Cardiac muscle cell (in vitro differentiated cells and primary cell): ENCODE data around the gene PYROXD2. TPM values are rescaled to one million over a fixed set of nuclear protein-coding genes. Genes with fewer than 3 reads are reported as not detected.
"Not testable (repeated sequence)": the region's sequence is repeated elsewhere in the genome, so short reads cannot be mapped to it uniquely, and the experiment has no call there.

Source experiments
- DNase-seq, 2 donors: peaks; one replicate each; pipeline versions ENCODE4 v3.0.0 to v3.0.0-alpha.2; 2010 to 2017; ENCODE audit warnings: low read depth in 1 of 2, low spot score in 1 of 2
- H3K27ac ChIP-seq: fragments of 200-600 bp; sonication (generic); 2 replicates; pipeline ENCODE4 v1.5.1; 2016
- H3K27me3 ChIP-seq: fragments of 200-600 bp; sonication (generic); 2 replicates; pipeline ENCODE4 v1.6.0; 2016; ENCODE audit warnings: control low read depth
- H3K36me3 ChIP-seq: fragments of 200-600 bp; sonication (generic); 2 replicates; pipeline ENCODE4 v1.5.1; 2016; ENCODE audit warnings: control low read depth
- H3K4me1 ChIP-seq: fragments of 200-600 bp; sonication (generic); 2 replicates; pipeline ENCODE4 v1.8.1; 2017; ENCODE audit warnings: low read depth, mild to moderate bottlenecking, mixed run types
- H3K4me3 ChIP-seq: fragments of 200-600 bp; sonication (generic); 2 replicates; pipeline ENCODE4 v1.5.1; 2016; ENCODE audit warnings: mild to moderate bottlenecking
- H3K9me3 ChIP-seq: fragments of 200-600 bp; sonication (generic); 2 replicates; pipeline ENCODE4 v1.5.1; 2017; ENCODE audit warnings: low read depth, mild to moderate bottlenecking, control low read depth
- polyA plus RNA-seq: library from polyadenylated mRNA; unstranded; fragments of >200 nt; fragmentation: Nextera tagmentation; extraction: Ambion mirVana; gene quantifications from 2 replicates; pipeline ENCODE4 v1.2.1, GENCODE V29; 2016
- total RNA-seq: library from RNA; depleted of rRNA; stranded (reverse); fragments of >200 nt; gene quantifications from 2 replicates; pipeline ENCODE4 v1.2.3, GENCODE V29; 2016
- TF ChIP-seq, protein P1 (sequence below): IDR thresholded peaks from 2 replicates; pipeline ENCODE4 v1.5.1; 2012; ENCODE audit warnings: low read depth, mild to moderate bottlenecking, low read length

Gene PYROXD2
- total and polyA plus RNA-seq, 2 experiments from 2014 or later, result 27.5 to 45.1 TPM

DNA sequence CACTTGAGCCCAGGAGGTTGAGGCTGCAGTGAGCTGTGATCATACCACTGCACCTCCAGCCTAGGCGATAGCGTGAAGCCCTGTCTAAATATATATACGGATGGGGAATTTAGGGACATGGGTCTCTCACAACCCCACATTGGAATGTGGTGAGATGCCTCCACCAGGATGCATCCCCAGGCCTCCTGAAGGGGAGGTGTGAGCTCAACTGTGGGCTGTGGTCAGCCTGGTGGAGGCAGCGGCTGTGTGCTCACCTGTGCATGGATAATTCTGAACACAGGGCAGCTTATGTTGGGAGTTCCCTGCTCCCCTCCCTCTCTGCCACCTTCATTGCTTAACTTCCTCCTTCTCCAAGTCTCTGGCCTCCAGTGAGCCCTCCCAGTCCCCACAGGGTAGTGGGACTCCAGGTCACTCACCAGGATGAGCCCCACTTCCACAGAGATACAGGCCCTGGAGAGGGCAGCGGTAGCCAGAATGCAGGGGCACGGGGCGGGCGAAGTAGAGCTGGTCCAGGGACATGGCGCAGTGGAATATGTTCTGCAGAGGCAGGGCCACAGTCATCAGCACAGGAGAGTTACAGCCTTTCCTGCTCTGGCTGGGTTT, 30.4 kb downstream of the PYROXD2 start:
- TF ChIP-seq, protein P1, sequence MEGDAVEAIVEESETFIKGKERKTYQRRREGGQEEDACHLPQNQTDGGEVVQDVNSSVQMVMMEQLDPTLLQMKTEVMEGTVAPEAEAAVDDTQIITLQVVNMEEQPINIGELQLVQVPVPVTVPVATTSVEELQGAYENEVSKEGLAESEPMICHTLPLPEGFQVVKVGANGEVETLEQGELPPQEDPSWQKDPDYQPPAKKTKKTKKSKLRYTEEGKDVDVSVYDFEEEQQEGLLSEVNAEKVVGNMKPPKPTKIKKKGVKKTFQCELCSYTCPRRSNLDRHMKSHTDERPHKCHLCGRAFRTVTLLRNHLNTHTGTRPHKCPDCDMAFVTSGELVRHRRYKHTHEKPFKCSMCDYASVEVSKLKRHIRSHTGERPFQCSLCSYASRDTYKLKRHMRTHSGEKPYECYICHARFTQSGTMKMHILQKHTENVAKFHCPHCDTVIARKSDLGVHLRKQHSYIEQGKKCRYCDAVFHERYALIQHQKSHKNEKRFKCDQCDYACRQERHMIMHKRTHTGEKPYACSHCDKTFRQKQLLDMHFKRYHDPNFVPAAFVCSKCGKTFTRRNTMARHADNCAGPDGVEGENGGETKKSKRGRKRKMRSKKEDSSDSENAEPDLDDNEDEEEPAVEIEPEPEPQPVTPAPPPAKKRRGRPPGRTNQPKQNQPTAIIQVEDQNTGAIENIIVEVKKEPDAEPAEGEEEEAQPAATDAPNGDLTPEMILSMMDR, result no peak
- Histone ChIP-seq H3K4me1 (no peaks in the 10 kb centered on the region), H3K4me3 (no peak overlapping the region), H3K9me3 (no peaks in the 10 kb centered on the region), H3K27me3 (no peaks in the 10 kb centered on the region), H3K36me3 (peaks cover 6% of the 10 kb centered on the region), H3K27ac (no peak overlapping the region)
- DNase-seq, result no peak

DNA sequence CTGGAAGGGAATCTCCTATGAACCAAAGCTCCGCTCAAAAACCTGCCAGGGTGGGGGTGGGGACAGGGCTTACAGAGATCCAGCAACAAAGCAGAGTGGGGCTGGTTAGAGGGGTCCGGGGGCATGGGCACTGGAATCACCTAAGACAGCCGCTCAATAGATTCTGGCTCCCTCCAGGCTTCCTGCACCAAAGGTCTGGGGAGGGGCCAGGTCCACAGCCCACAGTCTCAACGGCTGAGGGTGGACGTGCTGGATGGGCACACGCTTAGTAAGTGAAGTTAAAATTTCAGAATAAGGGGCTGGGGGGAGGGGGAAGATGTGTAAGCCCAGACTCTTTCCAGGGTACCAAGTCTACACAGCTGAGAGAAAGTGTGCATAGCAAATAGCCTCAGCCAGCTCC, 31.1 kb downstream of the PYROXD2 start:
- H3K4me1 ChIP-seq, result no peaks in the 10 kb centered on the region
- no peaks in the 10 kb centered on the region for H3K27me3 ChIP-seq
- no peak for DNase-seq
- no peaks in the 10 kb centered on the region for H3K9me3 ChIP-seq
- TF ChIP-seq, protein P1, result no peak
- no peak overlapping the region for H3K4me3 ChIP-seq
- no peak overlapping the region for H3K27ac ChIP-seq
- peaks cover 6% of the 10 kb centered on the region for H3K36me3 ChIP-seq

DNA sequence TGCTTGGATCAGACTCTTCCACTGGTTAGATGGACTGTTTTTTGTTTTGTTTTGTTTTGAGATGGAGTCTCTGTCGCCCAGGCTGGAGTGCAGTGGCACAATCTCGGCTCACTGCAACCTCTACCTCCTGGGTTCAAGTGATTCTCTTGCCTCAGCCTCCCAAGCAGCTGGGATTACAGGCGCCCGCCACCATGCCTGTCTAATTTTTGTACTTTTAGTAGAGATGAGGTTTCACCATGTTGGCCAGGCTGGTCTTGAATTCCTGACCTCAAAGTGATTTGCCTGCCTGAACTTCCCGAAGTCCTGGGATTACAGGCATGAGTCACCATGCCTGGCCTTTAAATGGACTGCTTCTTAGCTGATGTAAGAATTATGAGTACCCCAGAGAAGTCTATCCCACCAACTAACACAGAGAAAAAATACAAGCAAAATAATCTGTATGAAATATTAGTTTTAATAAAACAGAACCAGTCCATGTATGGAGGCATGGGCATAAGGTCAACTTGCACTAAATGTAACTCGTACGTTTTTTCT, 31.8 kb downstream of the PYROXD2 start:
- H3K9me3 ChIP-seq, H3K4me1 ChIP-seq, H3K27ac ChIP-seq, H3K4me3 ChIP-seq, H3K27me3 ChIP-seq, H3K36me3 ChIP-seq: not testable (repeated sequence)
- DNase-seq, result peak in 1 of 2 donors; percentile 71

DNA sequence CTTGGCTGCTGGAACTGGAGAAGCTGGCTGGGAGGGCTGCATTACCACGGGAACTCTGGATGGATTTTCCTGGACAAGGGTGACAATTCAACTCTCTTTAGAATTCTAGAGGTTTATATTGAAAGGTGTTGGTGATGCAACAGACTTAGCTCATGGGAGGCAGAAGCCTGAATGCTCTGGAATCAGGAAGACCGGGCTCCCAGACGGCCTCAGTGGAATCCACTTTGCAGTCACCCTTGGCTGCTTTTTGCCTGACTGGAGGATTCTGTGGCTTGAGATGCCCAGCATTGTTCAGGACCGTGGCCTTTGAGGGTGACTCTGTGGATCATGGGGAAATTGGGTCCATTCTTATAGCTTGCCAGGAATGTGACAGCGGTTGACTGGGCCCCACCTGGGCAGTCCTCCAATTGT, 32.3 kb downstream of the PYROXD2 start:
- H3K4me1 ChIP-seq, result no peaks in the 10 kb centered on the region
- no peak overlapping the region for H3K27ac ChIP-seq
- peaks cover 6% of the 10 kb centered on the region for H3K36me3 ChIP-seq
- DNase-seq, result no peak
- H3K4me3 ChIP-seq, result no peak overlapping the region
- TF ChIP-seq, protein P1, result no peak
- H3K27me3 ChIP-seq, result no peaks in the 10 kb centered on the region
- H3K9me3 ChIP-seq, result no peaks in the 10 kb centered on the region

DNA sequence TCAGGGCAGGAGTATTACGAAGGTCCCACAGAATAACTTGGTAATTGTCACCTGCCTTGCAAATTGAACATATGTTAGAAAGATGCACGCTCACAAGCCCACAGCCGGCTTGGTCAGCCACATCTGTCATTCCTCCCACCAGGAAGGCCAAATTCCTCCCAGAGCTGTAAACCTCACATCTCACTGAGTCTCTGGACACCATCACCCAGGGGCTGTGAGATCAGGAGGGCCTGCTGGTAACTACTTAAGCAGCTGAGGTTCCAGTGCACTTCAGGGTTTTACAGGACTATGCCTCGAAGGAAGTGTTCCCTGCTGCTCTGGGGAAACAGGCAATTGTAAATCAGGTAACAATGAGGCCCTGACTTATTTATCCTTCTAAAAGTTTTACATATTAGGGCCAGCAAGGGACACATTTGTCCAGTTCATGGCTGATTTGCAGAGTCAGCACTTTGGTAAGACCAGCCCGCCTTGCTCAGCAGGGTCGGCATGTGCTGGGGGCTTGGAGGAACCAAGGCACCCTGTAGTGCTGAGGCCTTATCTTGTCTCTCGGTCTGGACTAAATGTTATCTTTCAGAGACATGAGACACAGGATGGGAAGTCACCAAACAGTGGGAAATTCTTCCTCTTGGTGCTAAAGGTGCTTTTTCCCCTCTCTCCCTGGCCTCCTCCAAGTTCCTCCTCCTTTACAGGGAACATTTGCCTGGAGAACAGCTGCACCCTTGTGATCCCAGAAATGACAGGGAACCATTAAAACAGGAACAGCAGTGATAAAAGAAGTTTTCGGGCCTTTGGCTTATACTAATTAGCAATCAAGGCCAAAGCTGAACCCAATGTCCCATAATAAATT, 34.3 kb downstream of the PYROXD2 start:
- Histone ChIP-seq H3K27ac (peak overlapping the region; percentile 63), H3K4me1 (peaks cover 8% of the 10 kb centered on the region), H3K36me3 (peaks cover 6% of the 10 kb centered on the region), H3K4me3 (no peak overlapping the region), H3K9me3 (no peaks in the 10 kb centered on the region), H3K27me3 (no peaks in the 10 kb centered on the region)
- peak in 1 of 2 donors; percentile 40 for DNase-seq
- TF ChIP-seq, protein P1, result no peak

DNA sequence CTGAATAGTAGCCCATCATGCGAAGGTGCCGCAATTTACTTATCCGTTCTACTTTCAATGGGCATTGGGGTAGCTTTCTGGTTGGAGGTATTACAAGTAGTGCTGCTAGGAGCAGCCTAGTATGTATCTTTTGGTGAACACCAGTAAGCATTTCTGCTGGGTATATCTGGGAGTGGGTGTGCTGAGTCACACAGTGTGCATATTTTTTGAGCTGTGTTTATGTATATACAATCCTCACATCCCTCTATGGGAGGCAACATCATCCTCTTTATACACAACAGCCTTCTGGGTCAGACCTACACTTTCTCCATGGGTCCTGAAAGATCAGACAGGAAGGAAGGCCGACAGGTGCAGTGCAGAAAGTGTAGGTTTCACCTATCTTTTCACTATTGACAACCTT, 36.3 kb downstream of the PYROXD2 start:
- H3K27me3 ChIP-seq, result no peaks in the 10 kb centered on the region
- no peak overlapping the region for H3K4me3 ChIP-seq
- TF ChIP-seq, protein P1, result no peak
- no peak overlapping the region for H3K27ac ChIP-seq
- peaks cover 6% of the 10 kb centered on the region for H3K36me3 ChIP-seq
- no peak for DNase-seq
- H3K4me1 ChIP-seq, result peaks cover 28% of the 10 kb centered on the region
- no peaks in the 10 kb centered on the region for H3K9me3 ChIP-seq
